Cardiac muscle cell (in vitro differentiated cells and primary cell): ENCODE measurements around the gene UEVLD. TPM values are rescaled to one million over a fixed set of nuclear protein-coding genes. Genes with fewer than 3 reads are reported as not detected.
A peak's percentile ranks its signal among the peaks of the same experiment; 100 is the strongest.

Source experiments
- DNase-seq, 2 donors: peaks; one replicate each; pipeline versions ENCODE4 v3.0.0 to v3.0.0-alpha.2; 2010 to 2017; ENCODE audit warnings: low read depth in 1 of 2, low spot score in 1 of 2
- H3K27ac ChIP-seq: fragments of 200-600 bp; sonication (generic); 2 replicates; pipeline ENCODE4 v1.5.1; 2016
- H3K27me3 ChIP-seq: fragments of 200-600 bp; sonication (generic); 2 replicates; pipeline ENCODE4 v1.6.0; 2016; ENCODE audit warnings: control low read depth
- H3K36me3 ChIP-seq: fragments of 200-600 bp; sonication (generic); 2 replicates; pipeline ENCODE4 v1.5.1; 2016; ENCODE audit warnings: control low read depth
- H3K4me1 ChIP-seq: fragments of 200-600 bp; sonication (generic); 2 replicates; pipeline ENCODE4 v1.8.1; 2017; ENCODE audit warnings: low read depth, mild to moderate bottlenecking, mixed run types
- H3K4me3 ChIP-seq: fragments of 200-600 bp; sonication (generic); 2 replicates; pipeline ENCODE4 v1.5.1; 2016; ENCODE audit warnings: mild to moderate bottlenecking
- H3K9me3 ChIP-seq: fragments of 200-600 bp; sonication (generic); 2 replicates; pipeline ENCODE4 v1.5.1; 2017; ENCODE audit warnings: low read depth, mild to moderate bottlenecking, control low read depth
- polyA plus RNA-seq: library from polyadenylated mRNA; unstranded; fragments of >200 nt; fragmentation: Nextera tagmentation; extraction: Ambion mirVana; gene quantifications from 2 replicates; pipeline ENCODE4 v1.2.1, GENCODE V29; 2016
- total RNA-seq: library from RNA; depleted of rRNA; stranded (reverse); fragments of >200 nt; gene quantifications from 2 replicates; pipeline ENCODE4 v1.2.3, GENCODE V29; 2016
- TF ChIP-seq, protein P1 (sequence below): IDR thresholded peaks from 2 replicates; pipeline ENCODE4 v1.5.1; 2012; ENCODE audit warnings: low read depth, mild to moderate bottlenecking, low read length

The UEVLD gene
- total and polyA plus RNA-seq, 2 experiments from 2014 or later = 6.3 to 18.6 TPM

DNA sequence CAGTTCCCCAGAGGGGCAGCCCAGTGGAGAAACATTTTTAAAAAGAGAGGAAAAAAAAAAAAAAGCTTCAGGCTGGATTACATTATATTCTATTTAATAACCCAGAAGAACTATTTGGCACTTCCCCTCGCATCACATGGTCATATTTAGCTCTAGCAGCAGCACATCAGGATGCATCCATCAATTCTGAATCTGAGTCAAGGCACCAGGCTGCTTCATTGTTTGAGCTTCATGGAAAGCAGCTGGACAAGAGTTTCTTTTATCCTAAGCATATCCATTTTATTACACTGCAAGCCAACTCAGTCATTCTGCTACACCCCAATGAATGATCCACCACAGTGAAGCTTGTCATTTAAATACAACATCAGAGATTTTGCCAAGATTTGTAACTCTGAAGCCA is 35.6 kb upstream of the UEVLD start:
- Histone ChIP-seq H3K4me3 (no peak overlapping the region), H3K9me3 (no peaks in the 10 kb centered on the region), H3K4me1 (no peaks in the 10 kb centered on the region), H3K27me3 (no peaks in the 10 kb centered on the region), H3K27ac (no peak overlapping the region), H3K36me3 (no peaks in the 10 kb centered on the region)
- DNase-seq = no peak
- TF ChIP-seq, protein P1, sequence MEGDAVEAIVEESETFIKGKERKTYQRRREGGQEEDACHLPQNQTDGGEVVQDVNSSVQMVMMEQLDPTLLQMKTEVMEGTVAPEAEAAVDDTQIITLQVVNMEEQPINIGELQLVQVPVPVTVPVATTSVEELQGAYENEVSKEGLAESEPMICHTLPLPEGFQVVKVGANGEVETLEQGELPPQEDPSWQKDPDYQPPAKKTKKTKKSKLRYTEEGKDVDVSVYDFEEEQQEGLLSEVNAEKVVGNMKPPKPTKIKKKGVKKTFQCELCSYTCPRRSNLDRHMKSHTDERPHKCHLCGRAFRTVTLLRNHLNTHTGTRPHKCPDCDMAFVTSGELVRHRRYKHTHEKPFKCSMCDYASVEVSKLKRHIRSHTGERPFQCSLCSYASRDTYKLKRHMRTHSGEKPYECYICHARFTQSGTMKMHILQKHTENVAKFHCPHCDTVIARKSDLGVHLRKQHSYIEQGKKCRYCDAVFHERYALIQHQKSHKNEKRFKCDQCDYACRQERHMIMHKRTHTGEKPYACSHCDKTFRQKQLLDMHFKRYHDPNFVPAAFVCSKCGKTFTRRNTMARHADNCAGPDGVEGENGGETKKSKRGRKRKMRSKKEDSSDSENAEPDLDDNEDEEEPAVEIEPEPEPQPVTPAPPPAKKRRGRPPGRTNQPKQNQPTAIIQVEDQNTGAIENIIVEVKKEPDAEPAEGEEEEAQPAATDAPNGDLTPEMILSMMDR = no peak

DNA sequence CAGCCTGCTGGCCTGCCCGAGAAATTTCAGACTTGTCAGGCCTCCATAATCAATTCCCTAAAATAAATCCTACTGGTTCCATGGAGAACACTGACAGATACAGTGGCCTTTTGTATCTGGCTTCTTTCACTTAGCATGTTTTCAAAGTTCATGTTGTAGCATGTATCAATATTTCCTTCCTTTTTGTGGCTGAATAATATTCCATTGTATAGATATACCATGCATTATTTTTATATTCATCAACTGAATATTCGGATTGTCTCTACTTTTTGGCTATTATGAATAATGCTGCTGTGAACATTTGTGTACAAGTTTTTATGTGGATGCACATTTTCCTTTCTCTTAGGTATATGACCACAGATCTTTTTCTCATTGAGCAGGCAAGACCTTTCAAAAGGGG is 35.2 kb upstream of the UEVLD start:
- H3K36me3 ChIP-seq = no peaks in the 10 kb centered on the region
- TF ChIP-seq, protein P1 = no peak
- H3K27ac ChIP-seq = no peak overlapping the region
- H3K4me1 ChIP-seq = no peaks in the 10 kb centered on the region
- no peak overlapping the region for H3K4me3 ChIP-seq
- no peak for DNase-seq
- H3K9me3 ChIP-seq = no peaks in the 10 kb centered on the region
- H3K27me3 ChIP-seq = no peaks in the 10 kb centered on the region

DNA sequence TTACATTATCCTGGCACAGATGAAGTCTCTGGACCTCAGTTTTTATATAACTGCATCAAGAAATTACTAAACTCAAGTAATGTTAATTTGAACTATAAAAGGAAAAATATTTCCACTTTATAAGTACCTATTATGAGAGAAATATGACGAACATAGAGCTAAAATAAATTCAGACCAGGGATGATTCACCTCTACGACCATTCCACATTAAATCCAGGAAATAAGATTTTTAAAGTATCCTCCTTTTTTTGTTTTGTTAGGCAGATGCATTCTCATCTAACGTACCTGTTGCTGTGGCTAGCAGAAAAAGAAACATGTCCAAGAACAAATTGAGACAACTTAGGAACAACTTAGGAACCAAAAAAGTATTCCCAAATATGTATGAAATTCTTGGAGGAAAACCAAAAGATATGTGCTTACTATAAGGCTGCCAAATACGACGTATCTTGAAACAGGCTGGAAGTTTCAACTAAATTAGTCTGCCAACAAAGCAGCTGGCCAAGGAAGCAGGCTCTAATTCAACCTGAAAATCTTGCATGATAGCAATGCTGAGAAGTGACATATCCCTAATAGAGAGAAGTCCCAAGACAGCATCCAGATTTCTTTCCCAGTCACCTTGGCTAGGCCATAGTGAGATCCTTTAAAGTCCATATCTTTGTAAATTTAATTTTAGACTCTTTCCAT is 29.9 kb upstream of the UEVLD start:
- TF ChIP-seq, protein P1 = no peak
- no peak overlapping the region for H3K27ac ChIP-seq
- DNase-seq = peak in 1 of 2 donors; percentile 84

DNA sequence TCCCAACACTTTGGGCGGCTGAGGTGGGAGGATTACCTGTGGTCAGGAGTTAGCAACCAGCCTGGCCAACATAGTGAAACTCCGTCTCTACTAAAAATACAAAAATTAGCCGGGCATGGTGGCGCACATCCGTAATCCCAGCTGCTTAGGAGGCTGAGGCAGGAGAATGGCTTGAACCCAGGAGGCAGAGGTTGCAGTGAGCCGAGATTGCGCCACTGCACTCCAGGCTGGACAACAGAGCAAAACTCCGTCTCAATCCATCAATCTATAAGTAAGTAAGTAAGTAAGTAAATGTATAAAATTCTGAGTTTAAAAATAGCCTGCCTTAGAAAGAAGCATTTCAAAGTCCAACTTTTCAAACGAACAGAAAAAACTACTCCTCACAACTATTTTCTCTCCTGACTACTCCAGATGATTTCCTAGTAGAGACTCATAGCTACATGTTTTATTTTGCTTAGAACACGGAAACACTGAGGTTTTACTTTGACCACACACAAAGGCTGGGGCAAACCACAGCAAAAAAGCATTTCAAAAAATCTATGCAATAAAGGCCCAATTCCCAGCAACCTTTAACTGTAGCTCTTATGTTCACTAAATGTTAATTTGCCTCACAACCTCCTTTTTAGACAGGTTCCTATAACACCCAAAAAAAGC is 29.3 kb upstream of the UEVLD start:
- no peaks in the 10 kb centered on the region for H3K27me3 ChIP-seq
- H3K36me3 ChIP-seq = peaks cover 26% of the 10 kb centered on the region
- H3K4me3 ChIP-seq = no peak overlapping the region
- TF ChIP-seq, protein P1 = no peak
- DNase-seq = peak in 1 of 2 donors; percentile 61
- no peak overlapping the region for H3K27ac ChIP-seq
- H3K9me3 ChIP-seq = no peaks in the 10 kb centered on the region
- no peaks in the 10 kb centered on the region for H3K4me1 ChIP-seq

More for the DNA sequence above, 29.9 kb upstream of the UEVLD start:
- Histone ChIP-seq H3K27me3 (no peaks in the 10 kb centered on the region), H3K4me1 (no peaks in the 10 kb centered on the region), H3K36me3 (peaks cover 22% of the 10 kb centered on the region), H3K4me3 (no peak overlapping the region), H3K9me3 (no peaks in the 10 kb centered on the region)

DNA sequence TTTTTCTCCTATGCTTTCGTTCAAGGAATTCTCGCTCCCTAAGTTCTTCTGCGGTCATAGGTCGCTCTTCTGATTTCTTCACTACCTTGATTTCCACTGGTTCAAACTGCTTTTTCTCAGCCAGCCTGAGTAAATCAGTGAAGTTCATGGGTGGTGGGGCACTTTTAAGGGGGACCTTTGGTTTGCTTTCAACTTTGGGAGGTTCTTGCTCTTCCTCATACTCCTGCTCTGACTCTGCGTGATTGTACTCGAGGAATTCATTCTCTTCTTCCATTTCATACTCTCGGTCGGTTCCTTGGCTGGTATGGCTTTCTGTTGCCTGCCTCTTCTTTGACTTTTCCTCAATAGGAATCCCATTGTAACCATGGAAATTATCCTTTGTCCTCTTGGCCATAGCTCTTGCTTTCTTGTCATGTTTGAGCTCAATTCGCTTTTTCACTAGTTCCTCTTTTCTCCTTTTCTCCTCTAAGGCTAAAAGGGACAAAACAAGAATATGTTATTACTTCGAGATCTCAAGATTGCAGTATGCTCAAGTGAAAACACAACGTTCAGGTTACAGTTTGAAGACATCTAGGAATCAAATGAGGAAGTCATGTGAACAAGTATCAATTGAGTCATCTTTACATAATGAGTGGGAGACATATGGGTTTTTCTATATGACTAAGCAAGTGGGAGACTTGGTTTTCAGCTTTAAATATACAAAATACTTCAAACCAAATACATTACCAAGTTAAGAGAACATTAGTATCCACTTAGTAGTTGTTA is 27.3 kb upstream of the UEVLD start:
- TF ChIP-seq, protein P1 = no peak
- Histone ChIP-seq H3K36me3 (peaks cover 36% of the 10 kb centered on the region), H3K27ac (no peak overlapping the region), H3K27me3 (no peaks in the 10 kb centered on the region), H3K4me3 (no peak overlapping the region), H3K9me3 (no peaks in the 10 kb centered on the region), H3K4me1 (no peaks in the 10 kb centered on the region)
- DNase-seq = no peak
